Stimulated activated CD8-positive, alpha-beta memory T cell treated with anti-CD3 and anti-CD28 coated beads, Interleukin-12 subunit alpha, Interleukin-12 subunit beta, amount 100 ng/mL, for 24 hours (primary cell): Measurements from ENCODE around the gene GATA1.

ENCODE experiments used
- DNase-seq: peaks from one replicate; pipeline ENCODE4 v3.0.0-alpha.2; 2020; ENCODE audit errors: extremely low read depth

Gene GATA1

GRCh38 chrX:48786341-48786800, at the start of gene GATA1:
Gene GATA1, plus strand, starts transcription at chrX:48786590. Its CDS starts 4,520 bp downstream, at chrX:48791110.
- DNase-seq, result no peak

DNA sequence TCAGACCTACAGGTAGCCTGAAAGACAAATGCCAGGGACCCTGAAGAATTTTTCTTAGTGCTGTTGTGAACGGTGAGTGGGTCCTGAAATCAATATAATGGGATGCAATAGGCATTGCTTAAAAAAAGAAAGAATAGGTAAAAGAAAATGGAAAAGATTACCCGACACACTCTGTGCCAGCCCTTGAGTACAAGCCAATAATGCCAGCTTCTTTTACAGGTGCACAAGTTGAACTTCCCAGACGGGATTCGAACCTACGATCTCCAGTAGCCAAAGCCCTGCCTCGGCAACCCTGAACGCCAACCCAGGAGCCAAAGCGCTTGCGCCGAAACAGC, 49.5 kb upstream of the GATA1 start:
- DNase-seq, result no peak

DNA sequence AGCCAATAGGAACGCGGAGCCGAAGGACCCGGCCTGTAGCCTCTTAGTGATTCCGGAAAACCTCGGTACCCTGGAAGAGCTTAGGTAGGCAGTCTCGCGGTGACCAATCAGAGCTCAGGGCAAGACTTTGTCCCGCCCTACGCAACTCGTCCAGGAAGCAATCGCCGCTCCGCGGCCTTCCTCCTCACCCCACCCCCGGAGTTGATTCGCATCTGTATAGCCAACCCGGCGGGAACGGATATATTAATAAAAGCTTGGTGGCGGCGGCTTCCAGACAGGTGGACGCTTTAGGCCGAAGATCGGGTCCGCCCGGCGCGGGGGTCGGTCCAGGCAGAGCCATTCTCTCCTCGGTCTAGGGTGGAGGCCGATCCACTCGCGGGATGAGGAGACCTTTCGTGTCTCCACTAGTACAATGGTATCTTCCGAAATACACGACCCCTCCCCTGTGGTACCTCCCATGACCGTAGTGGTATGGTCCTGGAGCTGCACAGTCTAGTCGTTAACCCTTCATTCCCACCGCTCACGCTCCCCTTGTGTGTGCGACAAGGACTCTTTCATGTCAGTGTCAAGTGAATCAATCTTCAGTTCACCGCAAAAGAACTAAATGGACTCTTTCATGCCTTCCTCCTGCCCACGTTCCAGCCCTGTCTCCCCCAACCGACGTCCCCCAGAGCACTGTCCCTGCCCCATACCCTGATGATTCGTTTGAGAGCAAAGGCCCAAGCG, 49.0 kb upstream of the GATA1 start:
- peak; percentile 63 for DNase-seq

DNA sequence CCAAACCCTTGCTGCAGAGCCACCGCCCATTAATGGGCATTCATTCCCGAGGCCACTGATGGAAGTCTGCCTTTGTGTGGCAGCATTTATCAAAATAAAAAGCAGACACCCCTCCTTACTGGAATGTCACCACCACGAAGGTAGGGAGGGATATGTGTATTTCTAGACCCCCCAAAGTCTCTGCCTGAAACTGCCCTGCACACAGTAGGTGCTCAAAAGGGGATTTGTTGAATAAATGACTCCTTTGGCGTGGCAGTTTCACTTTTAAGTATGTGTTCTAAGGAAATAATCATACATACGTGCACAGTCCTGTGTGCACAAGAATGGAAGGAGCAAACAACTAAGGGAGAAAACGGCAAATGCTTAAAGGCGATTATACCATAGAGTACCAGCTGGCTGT, 48.5 kb upstream of the GATA1 start:
- DNase-seq, result no peak

DNA sequence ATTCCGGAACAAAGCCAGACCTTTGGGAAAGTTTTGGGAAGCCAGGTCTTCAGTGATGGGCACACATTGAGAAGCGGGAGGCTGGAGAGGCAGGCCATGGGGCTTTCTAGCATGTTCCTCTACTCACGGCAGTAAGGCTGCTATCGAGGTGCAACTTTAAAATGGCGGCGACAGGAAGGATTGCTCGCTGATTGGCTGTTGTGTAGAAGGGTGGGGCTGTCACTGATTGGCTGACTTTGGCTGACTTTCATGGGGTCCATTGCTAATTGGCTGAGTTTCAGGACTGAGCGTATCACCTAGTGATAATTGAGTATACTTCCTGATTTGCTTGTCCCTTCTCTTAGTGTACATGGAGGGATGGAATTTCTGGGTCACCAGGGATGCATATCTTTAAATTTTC, 44.6 kb upstream of the GATA1 start:
- no peak for DNase-seq

DNA sequence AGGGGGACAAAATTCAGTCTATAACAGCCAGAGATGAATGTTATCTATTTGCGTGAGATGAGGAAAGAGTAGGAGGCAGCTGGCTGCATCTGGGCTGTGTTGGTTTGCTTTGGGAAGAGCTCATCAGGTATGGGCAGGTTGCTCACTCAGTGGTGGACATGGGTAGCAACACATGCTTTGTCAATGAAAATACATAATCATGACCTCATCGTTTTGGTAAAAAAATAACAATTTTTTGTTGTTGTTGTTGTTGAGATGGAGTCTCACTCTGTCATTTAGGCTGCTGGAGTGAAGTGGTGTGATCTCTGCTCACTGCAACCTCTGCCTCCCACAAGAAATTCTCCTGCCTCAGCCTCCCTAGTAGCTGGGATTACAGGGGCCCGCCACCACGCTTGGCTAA, 41.2 kb upstream of the GATA1 start:
- DNase-seq, result no peak

DNA sequence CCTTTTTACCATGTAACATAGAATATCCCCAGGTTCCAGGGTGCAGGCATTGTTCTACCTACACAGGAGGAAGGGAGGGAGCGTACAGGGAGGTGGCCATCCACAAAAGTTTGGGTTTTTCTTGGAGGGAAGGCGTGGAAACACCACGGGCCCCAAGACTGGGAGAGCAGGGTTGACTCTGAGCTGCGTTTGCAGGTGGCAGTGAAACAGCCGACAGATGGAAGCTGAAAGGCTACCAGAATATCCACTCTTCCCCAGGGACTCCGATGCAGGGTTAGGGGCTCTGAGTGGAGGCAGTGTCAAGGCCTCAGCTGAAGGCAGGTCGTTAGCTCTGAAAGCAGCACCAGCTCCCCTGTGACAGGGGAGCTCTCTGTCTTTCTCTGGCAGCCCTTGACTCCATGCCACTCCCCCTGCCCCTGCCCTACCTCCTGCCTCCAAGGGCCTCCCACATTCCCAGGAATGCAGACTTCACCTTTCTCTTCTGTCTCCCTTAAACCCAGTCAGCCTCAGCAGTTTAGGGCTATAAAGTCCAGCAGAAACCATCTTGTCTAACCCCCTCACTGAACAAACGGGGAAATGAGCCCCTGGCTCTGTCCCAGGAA, 38.9 kb upstream of the GATA1 start:
- no peak for DNase-seq

GRCh38 chrX:48749182-48749581, 37.2 kb upstream of the GATA1 start:
- DNase-seq, result no peak

GRCh38 chrX:48751343-48751742, 35.0 kb upstream of the GATA1 start:
- no peak for DNase-seq

- DNase-seq, result no peak
These were observed 33.9 kb upstream of the GATA1 start for GRCh38 chrX:48752498-48752897.

GRCh38 chrX:48753708-48754228, 32.6 kb upstream of the GATA1 start:
- no peak for DNase-seq

GRCh38 chrX:48754238-48754637, 32.2 kb upstream of the GATA1 start:
- no peak for DNase-seq

GRCh38 chrX:48761674-48762471, 24.5 kb upstream of the GATA1 start, which contains the start of gene GLOD5:
Gene GLOD5, plus strand, starts transcription at chrX:48761747. Its CDS starts 44 bp downstream, at chrX:48761791.
- DNase-seq, result no peak

GRCh38 chrX:48769230-48769629, 17.2 kb upstream of the GATA1 start:
- DNase-seq, result no peak

DNA sequence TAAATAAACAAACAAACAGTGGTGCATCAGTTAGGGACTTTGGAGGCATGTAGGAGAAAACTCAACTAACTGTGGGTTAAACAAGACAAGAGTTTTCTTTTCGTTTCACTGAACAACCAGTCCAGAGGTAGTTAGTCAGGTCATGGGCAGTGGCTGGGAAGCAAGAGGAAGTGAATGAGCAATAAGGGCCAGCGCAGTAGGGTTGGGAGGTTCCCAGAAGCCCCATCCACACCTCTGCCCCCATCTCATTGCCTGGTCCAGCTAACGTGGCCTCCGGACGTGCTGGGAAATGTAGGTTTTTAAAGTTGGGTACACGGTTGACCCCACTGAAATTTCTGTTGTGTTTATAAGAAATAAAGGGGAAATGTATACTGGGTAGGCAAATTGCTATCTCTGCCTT, 16.1 kb upstream of the GATA1 start:
- no peak for DNase-seq

GRCh38 chrX:48772602-48773001, 13.8 kb upstream of the GATA1 start:
- no peak for DNase-seq

DNA sequence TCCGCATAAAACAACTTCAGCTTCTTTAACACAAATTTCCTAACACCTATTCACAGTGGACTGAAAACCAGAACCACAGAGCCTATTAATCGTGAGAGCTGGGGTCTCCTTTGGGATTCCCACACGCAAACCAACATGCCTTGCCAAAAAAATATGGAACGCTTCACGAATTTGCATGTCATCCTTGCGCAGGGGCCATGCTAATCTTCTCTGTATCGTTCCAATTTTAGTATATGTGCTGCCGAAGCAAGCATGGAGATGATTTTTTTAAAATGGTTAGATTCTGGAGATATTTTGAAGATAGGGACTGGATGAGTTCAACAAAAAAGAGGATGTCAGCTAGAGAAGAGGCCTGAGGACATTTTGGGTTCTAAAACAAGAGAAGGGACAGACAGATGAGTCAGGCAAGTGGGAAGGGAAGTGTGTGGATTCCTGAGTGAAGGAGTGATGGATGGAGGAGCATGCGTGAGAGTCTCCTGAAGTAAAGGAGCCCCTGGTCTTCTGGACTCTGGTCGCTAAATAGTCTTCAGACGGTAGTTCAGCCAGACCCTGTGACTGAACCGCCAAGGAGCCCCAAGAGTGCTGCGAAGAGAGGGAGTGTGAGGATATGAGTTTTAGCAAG, 9.5 kb upstream of the GATA1 start:
- DNase-seq, result no peak

GRCh38 chrX:48779399-48779798, 7.0 kb upstream of the GATA1 start:
- no peak for DNase-seq

DNA sequence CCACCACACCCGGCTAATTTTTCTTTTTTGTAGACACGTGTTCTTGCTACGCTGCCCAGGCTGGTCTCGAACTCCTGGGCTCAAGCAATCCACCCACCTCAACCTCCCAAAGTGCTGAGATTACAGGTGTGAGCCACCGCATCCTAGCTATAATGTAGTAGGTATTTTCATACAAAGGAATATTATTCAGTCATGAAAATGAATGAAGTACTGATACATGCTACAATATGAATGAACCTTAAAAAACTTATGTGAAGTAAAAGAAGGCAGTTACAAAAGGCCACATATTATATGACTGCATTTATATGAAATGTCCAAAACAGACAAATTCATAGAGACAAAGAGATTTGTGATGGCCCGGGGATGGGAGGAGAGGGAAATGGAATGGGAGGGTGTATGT, 4.7 kb upstream of the GATA1 start:
- no peak for DNase-seq

GRCh38 chrX:48782216-48782615, 4.2 kb upstream of the GATA1 start:
- no peak for DNase-seq

DNA sequence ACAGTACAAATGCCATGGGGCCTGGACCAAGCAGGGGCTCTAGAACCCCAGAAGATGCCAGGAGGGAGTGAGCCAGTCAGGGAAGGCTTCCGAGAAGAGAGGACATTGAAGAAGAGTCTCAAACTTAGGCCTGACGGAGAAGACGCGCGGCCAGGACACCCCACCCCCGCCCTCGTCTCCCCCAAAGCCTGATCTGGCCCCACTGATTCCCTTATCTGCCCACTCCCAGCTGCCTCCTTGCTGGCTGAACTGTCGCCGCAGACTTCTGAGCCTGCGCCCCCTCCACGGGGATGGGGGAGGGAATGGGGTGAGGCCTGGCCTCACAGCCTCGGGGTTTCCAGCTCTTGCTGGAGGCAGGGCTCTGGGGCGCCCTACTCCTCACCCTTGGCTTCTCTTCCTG, 3.6 kb upstream of the GATA1 start:
- no peak for DNase-seq

DNA sequence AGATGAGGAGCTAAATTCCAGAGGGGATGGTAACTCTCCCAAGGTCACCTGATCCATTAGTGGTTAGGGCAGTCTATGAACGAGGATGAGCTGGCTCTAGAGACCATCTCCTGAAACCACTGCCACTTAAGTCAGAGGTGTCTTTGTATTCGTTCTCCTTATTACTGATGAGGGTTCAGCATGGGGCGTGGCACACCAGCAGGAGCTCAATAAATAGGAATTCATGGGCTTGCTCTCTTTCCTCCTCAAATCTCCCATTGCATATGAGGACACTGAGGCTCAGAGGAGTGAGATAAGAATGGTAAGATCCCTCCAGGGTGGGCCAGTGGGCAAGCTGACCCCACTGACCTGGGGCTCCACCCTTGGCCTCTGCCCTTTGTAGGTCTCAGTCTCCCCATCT, 1.7 kb upstream of the GATA1 start:
- DNase-seq, result no peak
